ENCODE data around the gene TMEM218. TPM values are rescaled to one million over a fixed set of nuclear protein-coding genes. Genes with fewer than 3 reads are reported as not detected.

Gene TMEM218
- total and polyA plus RNA-seq, 3 donors from 2014 or later = 15.1 to 17.7 (median 17.2) TPM

DNA sequence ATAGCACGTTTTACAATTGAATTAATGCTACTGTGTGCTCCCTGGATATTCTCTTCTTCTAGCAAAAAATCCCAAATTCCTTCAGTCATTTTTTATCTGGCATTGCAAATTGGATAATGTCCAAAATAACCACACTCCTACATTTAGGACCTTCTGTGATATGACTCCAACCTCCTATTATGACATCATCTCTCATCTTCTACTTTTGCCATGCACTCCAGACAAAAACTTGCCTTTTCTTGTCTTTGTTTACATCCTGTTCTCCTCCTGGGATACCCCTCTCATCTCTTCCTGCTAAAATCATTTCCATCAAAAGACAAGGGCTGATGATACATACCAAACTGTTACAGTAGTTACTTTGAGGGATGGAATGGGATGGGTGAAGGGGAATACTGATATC is 20.6 kb upstream of the TMEM218 start:
- intact Hi-C loops (cut with DNase I; ENCODE audit: low total_unique reads) = no loop called here
- no peaks in the 10 kb centered on the region for H3K36me3 ChIP-seq (ENCODE audit: low read depth, missing control alignments)
- WGBS, 2 donors = 71 to 76% methylated on average over 1 of the region's 1 CpG
- no peak for DNase-seq
- no peaks in the 10 kb centered on the region for H3K4me1 ChIP-seq
- H3K9me3 ChIP-seq = no peaks in the 10 kb centered on the region
- no peaks in the 10 kb centered on the region for H3K27me3 ChIP-seq
- TF ChIP-seq, protein P1, sequence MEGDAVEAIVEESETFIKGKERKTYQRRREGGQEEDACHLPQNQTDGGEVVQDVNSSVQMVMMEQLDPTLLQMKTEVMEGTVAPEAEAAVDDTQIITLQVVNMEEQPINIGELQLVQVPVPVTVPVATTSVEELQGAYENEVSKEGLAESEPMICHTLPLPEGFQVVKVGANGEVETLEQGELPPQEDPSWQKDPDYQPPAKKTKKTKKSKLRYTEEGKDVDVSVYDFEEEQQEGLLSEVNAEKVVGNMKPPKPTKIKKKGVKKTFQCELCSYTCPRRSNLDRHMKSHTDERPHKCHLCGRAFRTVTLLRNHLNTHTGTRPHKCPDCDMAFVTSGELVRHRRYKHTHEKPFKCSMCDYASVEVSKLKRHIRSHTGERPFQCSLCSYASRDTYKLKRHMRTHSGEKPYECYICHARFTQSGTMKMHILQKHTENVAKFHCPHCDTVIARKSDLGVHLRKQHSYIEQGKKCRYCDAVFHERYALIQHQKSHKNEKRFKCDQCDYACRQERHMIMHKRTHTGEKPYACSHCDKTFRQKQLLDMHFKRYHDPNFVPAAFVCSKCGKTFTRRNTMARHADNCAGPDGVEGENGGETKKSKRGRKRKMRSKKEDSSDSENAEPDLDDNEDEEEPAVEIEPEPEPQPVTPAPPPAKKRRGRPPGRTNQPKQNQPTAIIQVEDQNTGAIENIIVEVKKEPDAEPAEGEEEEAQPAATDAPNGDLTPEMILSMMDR (IDR thresholded peaks at IDR 0.05) = no peak
- TF ChIP-seq POLR2A (IDR thresholded peaks at IDR 0.05) = no peak
- no peak overlapping the region for H3K27ac ChIP-seq
- no peak overlapping the region for H3K4me3 ChIP-seq

DNA sequence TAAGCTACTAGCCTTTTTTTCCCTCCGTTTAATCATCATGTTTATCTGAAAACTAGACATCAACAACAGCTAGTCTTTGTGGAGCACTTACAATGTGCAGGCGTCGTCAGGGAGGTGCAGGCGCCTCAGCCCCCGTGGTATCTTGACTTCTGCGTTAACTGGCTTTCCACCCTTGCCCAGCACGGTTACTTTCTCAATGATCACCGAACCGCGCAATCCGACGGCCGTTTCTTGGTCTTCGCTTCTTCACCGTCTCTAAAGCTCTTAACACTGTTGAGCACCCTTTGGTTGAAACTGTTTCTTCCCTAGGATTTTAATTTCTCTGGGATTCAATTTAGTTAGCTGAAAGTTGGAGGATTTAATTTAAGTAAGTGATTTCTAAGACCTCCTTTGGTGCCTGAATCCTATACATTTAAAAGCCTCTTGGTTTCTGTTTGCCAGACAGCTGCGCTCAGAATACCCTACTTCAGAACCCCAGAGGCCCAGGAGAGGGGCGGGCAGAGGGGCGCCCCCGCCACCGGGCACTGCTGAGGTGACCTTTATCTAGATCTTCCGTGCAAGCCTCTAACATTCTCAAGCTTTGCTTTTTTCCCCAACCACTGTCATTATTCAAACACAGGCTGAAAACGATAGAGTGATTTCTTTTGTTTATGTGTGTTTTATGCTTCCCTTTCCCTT is 18.0 kb upstream of the TMEM218 start:
- intact Hi-C loops (cut with DNase I; ENCODE audit: low total_unique reads) = no loop called here
- no peaks in the 10 kb centered on the region for H3K27me3 ChIP-seq
- DNase-seq = no peak
- no peaks in the 10 kb centered on the region for H3K4me1 ChIP-seq
- WGBS, 2 donors = 50 to 56% methylated on average over 22 of the region's 22 CpGs
- H3K36me3 ChIP-seq (ENCODE audit: low read depth, missing control alignments) = no peaks in the 10 kb centered on the region
- no peaks in the 10 kb centered on the region for H3K9me3 ChIP-seq
- no peak overlapping the region for H3K27ac ChIP-seq
- peak overlapping the region in 1 of 2 donors; percentile 2 for H3K4me3 ChIP-seq
- TF ChIP-seq, protein P1 (IDR thresholded peaks at IDR 0.05) = no peak
- no peak for TF ChIP-seq POLR2A (IDR thresholded peaks at IDR 0.05)

DNA sequence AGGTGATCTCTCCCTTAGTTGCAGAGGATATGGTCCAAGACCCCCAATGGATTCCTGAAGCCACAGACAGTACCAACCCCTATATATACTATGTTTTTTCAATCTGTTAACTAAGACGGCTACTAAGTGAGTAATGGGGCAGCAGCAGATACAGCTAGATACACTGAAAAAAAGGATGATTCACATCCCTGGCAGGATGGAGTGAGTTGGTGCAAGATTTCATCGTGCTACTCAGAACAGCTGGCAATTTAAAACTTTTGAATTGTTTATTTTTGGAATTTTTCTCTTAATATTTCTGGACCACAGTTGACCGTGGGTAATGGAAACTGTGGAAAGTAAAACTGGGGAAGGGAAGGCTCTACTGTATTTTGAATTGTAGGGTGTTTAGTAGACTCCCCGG is 17.0 kb upstream of the TMEM218 start:
- H3K27me3 ChIP-seq = no peaks in the 10 kb centered on the region
- no peak for DNase-seq
- peaks cover 5% of the 10 kb centered on the region for H3K4me1 ChIP-seq
- intact Hi-C loops (cut with DNase I; ENCODE audit: low total_unique reads) = no loop called here
- H3K9me3 ChIP-seq = no peaks in the 10 kb centered on the region
- H3K4me3 ChIP-seq = no peak overlapping the region
- TF ChIP-seq, protein P1 (IDR thresholded peaks at IDR 0.05) = no peak
- no peak for TF ChIP-seq POLR2A (IDR thresholded peaks at IDR 0.05)
- WGBS, 2 donors = 73 to 85% methylated on average over 4 of the region's 4 CpGs
- no peak overlapping the region for H3K27ac ChIP-seq
- no peaks in the 10 kb centered on the region for H3K36me3 ChIP-seq (ENCODE audit: low read depth, missing control alignments)

DNA sequence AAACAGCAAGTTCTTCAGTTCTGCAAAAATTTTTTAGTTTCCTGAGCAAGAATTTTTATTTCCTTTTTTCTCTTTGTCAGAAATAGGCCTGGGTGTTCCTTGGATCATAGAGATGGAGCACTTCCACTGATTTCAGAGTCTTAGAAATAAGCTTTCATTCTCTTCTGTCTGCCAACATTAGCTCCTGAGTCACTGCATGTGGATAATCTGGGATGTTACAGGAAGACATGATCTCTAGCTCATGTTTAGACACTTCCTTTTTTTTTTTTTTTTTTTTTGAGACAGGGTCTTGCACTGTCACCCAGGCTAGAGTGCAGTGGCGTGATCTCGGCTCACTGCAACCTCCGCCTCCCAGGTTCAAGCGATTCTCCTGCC is 13.2 kb upstream of the TMEM218 start:
- WGBS, 2 donors = 90% methylated on average over 4 of the region's 4 CpGs
- H3K4me3 ChIP-seq = no peak overlapping the region
- H3K4me1 ChIP-seq = peaks cover 5% of the 10 kb centered on the region
- intact Hi-C loops (cut with DNase I; ENCODE audit: low total_unique reads) = no loop called here
- no peaks in the 10 kb centered on the region for H3K9me3 ChIP-seq
- no peaks in the 10 kb centered on the region for H3K27me3 ChIP-seq
- TF ChIP-seq, protein P1 (IDR thresholded peaks at IDR 0.05) = no peak
- no peak for TF ChIP-seq POLR2A (IDR thresholded peaks at IDR 0.05)
- H3K36me3 ChIP-seq (ENCODE audit: low read depth, missing control alignments) = no peaks in the 10 kb centered on the region
- no peak for DNase-seq
- H3K27ac ChIP-seq = peak overlapping the region in 1 of 2 donors; percentile 11
